ENCODE results near the gene BTBD10.

- TF ChIP-seq ARNTL (CRISPR knock-in tag; IDR thresholded peaks at IDR 0.05; ENCODE audit: borderline replicate concordance, low read depth), result no peak
- no peak for TF ChIP-seq ZFP3 (CRISPR knock-in tag; IDR thresholded peaks at IDR 0.05)
- no peak for TF ChIP-seq TCF4 (CRISPR knock-in tag; IDR thresholded peaks at IDR 0.05; ENCODE audit: borderline replicate concordance)
- no peak for TF ChIP-seq POU6F1 (CRISPR knock-in tag; IDR thresholded peaks at IDR 0.05; ENCODE audit: borderline replicate concordance, low read depth)
- no peak for TF ChIP-seq RARB (CRISPR knock-in tag; IDR thresholded peaks at IDR 0.05)
Observed at GRCh38 chr11:13364388-13364787, 98.6 kb downstream of the BTBD10 start.

Measured in SK-N-SH treated with all-trans-retinoic acid at 6 μM for 48 hours (cell line).